HG02610 (cell line): ENCODE measurements around the gene CACNB2.

Experiments
- ATAC-seq: cut with Tn5 transposase; IDR thresholded peaks from one replicate; pipeline ENCODE4 v1.9.1; 2021; ENCODE audit warnings: mild to moderate bottlenecking, moderate library complexity; ENCODE audit not compliant: unreplicated experiment

Gene CACNB2

GRCh38 chr10:18224626-18225445 is 84.6 kb downstream of the CACNB2 start:
- no peak for ATAC-seq

- ATAC-seq, result no peak
Observed at GRCh38 chr10:18226336-18226735, 86.1 kb downstream of the CACNB2 start.

GRCh38 chr10:18229826-18230225 is 89.6 kb downstream of the CACNB2 start:
- ATAC-seq, result no peak

GRCh38 chr10:18230794-18231193 is 90.6 kb downstream of the CACNB2 start:
- ATAC-seq, result no peak

GRCh38 chr10:18231480-18231879 is 91.3 kb downstream of the CACNB2 start:
- no peak for ATAC-seq

- no peak for ATAC-seq
Observed at GRCh38 chr10:18233775-18234174, 93.6 kb downstream of the CACNB2 start.

- ATAC-seq, result no peak
Observed at GRCh38 chr10:18235477-18235876, 95.3 kb downstream of the CACNB2 start.

- ATAC-seq, result no peak
Observed at GRCh38 chr10:18236756-18237155, 96.5 kb downstream of the CACNB2 start.

- ATAC-seq, result no peak
Observed at GRCh38 chr10:18238870-18239485, 98.8 kb downstream of the CACNB2 start.

- no peak for ATAC-seq
Observed at GRCh38 chr10:18240185-18240882, 100.1 kb downstream of the CACNB2 start.

GRCh38 chr10:18246967-18247366 is 106.7 kb downstream of the CACNB2 start:
- no peak for ATAC-seq

GRCh38 chr10:18252086-18252485 is 111.9 kb downstream of the CACNB2 start:
- ATAC-seq, result no peak

GRCh38 chr10:18254086-18254485 is 113.9 kb downstream of the CACNB2 start:
- ATAC-seq, result no peak

GRCh38 chr10:18254692-18255091 is 114.5 kb downstream of the CACNB2 start:
- no peak for ATAC-seq

GRCh38 chr10:18260310-18260922 is 120.2 kb downstream of the CACNB2 start:
- ATAC-seq, result no peak

GRCh38 chr10:18261063-18261610 is 120.9 kb downstream of the CACNB2 start:
- ATAC-seq, result no peak

- ATAC-seq, result no peak
Observed at GRCh38 chr10:18261768-18262231, 121.6 kb downstream of the CACNB2 start.

GRCh38 chr10:18264466-18265050 is 124.3 kb downstream of the CACNB2 start:
- ATAC-seq, result no peak

GRCh38 chr10:18268005-18268404 is 127.8 kb downstream of the CACNB2 start:
- ATAC-seq, result no peak

- ATAC-seq, result no peak
Observed at GRCh38 chr10:18271491-18271890, 131.3 kb downstream of the CACNB2 start.

- no peak for ATAC-seq
Observed at GRCh38 chr10:18273039-18273438, 132.8 kb downstream of the CACNB2 start.
